K562 (cell line): Measurements from ENCODE around the gene DDX50. TPM values are rescaled to one million over a fixed set of nuclear protein-coding genes. Genes with fewer than 3 reads are reported as not detected.
"Not testable (repeated sequence)": the region's sequence is repeated elsewhere in the genome, so short reads cannot be mapped to it uniquely, and the experiment has no call there.

ENCODE experiments used
- ATAC-seq: fragments of 200-7000 bp; cut with Tn5 transposase; 3 replicates; pipeline ENCODE4 v1.9.1; 2020; ENCODE audit warnings: moderate library complexity
- BruUV-seq: library from RNA; stranded (reverse); fragments of 400-500 nt; replicated peaks from 2 replicates; lab custom pipeline; 2021; lab: Mats Ljungman, UMichigan
- CTCF ChIA-PET: fragments of 300-600 bp; formaldehyde crosslinking; extraction: SDS; loops from one replicate; lab custom pipeline; 2021; ENCODE audit warnings: low intra/inter-chr PET ratio; lab: Yijun Ruan, JAX
- POLR2A ChIA-PET: fragments of 300-600, 350-650 bp; sonication (Branson Sonifier 250); formaldehyde crosslinking; extraction: SDS; loops from one replicate; lab custom pipeline; 2021; ENCODE audit warnings: antibody characterized with exemption, inconsistent platforms; lab: Yijun Ruan, JAX
- DNase-seq, 4 experiments: peaks; one replicate each; pipeline versions ENCODE4 v3.0.0 to v3.0.0-alpha.2; 2011 to 2018; ENCODE audit warnings: low spot score in 3 of 4, mixed read lengths in 3 of 4; ENCODE audit errors: extremely low read depth in 1 of 4
- FAIRE-seq: peaks from 2 replicates; lab custom pipeline; 2011; peaks lifted over from hg19 to GRCh38; lab: Jason Lieb, UNC
- H2AFZ ChIP-seq: 2 replicates; pipeline ENCODE4 v1.6.0; 2011; ENCODE audit warnings: low read depth, low read length, control low read depth, inconsistent platforms
- H3K27ac ChIP-seq: fragments of 200-600 bp; 3 replicates; pipeline ENCODE4 v1.8.0; 2011; ENCODE audit warnings: low read depth, mild to moderate bottlenecking, control low read depth, inconsistent platforms, low read length, moderate library complexity, mixed read lengths; ENCODE audit errors: extremely low read depth
- H3K27me3 ChIP-seq, 2 experiments: fragments of 300-600 bp in 1 of 2; 2 replicates in 1 of 2; 3 replicates in 1 of 2; pipeline versions ENCODE4 v1.6.0 to v1.8.0; 2011; ENCODE audit warnings: inconsistent platforms in 2 of 2, low read length in 2 of 2, mild to moderate bottlenecking in 1 of 2, mixed read lengths in 1 of 2, moderate library complexity in 1 of 2; ENCODE audit not compliant: control insufficient read depth in 2 of 2, insufficient read depth in 2 of 2
- H3K36me3 ChIP-seq: fragments of 300-600 bp; 3 replicates; pipeline ENCODE4 v1.8.0; 2011; ENCODE audit warnings: mild to moderate bottlenecking, low read length, inconsistent platforms; ENCODE audit not compliant: control insufficient read depth, insufficient read depth
- H3K4me1 ChIP-seq, 2 experiments: fragments of 200-600 bp in 1 of 2; replicated peaks in 1 of 2; 2 replicates in 1 of 2; 3 replicates in 1 of 2; pipeline versions ENCODE4 v1.5.1 to v1.8.0; 2011; ENCODE audit warnings: inconsistent platforms in 2 of 2, low read length in 2 of 2, mild to moderate bottlenecking in 1 of 2, mixed read lengths in 1 of 2, moderate library complexity in 1 of 2; ENCODE audit not compliant: control insufficient read depth in 2 of 2, insufficient read depth in 2 of 2
- H3K4me2 ChIP-seq: 2 replicates; pipeline ENCODE4 v1.6.1; 2011; ENCODE audit warnings: low read length, control low read depth, inconsistent platforms, mixed read lengths; ENCODE audit not compliant: insufficient read depth
- H3K4me3 ChIP-seq: fragments of 200-600 bp; sonication (generic), shearing (Covaris generic); 2 replicates; pipeline ENCODE4 v1.5.1; 2016; ENCODE audit warnings: control low read depth, inconsistent platforms
- H3K79me2 ChIP-seq: fragments of 200-600 bp; 3 replicates; pipeline ENCODE4 v1.8.0; 2011; ENCODE audit warnings: low read length, inconsistent platforms; ENCODE audit not compliant: control insufficient read depth, insufficient read depth
- H3K9ac ChIP-seq, 2 experiments: 2 replicates each; pipeline versions ENCODE4 v1.6.0 to v1.6.1; 2011; ENCODE audit warnings: low read depth in 2 of 2, low read length in 2 of 2, control low read depth in 1 of 2, inconsistent platforms in 1 of 2, mild to moderate bottlenecking in 1 of 2, mixed read lengths in 1 of 2; ENCODE audit not compliant: insufficient read depth in 1 of 2
- H3K9me1 ChIP-seq: one replicate; pipeline ENCODE4 v1.6.0; 2011; ENCODE audit warnings: inconsistent platforms, mild to moderate bottlenecking, low read length, moderate library complexity; ENCODE audit not compliant: control insufficient read depth, insufficient read depth
- H3K9me3 ChIP-seq: replicated peaks from 2 replicates; pipeline ENCODE4 v1.5.1; 2011; ENCODE audit warnings: low read depth, low read length, inconsistent platforms; ENCODE audit not compliant: control insufficient read depth, insufficient read depth
- H4K20me1 ChIP-seq: replicated peaks from 2 replicates; pipeline ENCODE4 v1.6.1; 2011; ENCODE audit warnings: low read length, inconsistent platforms, mixed read lengths; ENCODE audit not compliant: control insufficient read depth, insufficient read depth
- NFE2 ChIP-seq: IDR thresholded peaks from 2 replicates; pipeline ENCODE4 v1.6.1; 2014; ENCODE audit warnings: antibody characterized with exemption, low read depth
- WGBS: fragments of 100-300 bp; shearing (Covaris generic); methylation state at CpG from one replicate; pipeline ENCODE4 v1.1.6; 2016; ENCODE audit warnings: low coverage, mixed read lengths; ENCODE audit not compliant: insufficient coverage; ENCODE audit errors: missing lambda C conversion rate; 5-methylcytosine and 5-hydroxymethylcytosine counted together
- in situ Hi-C: fragments of 300-500 bp; cut with MboI; formaldehyde crosslinking; loops from 4 replicates; pipeline ENCODE4 v1.15.0; 2018; ENCODE audit warnings: inconsistent platforms, mixed read lengths
- intact Hi-C: fragments of 100-400 bp; cut with micrococcal nuclease; formaldehyde crosslinking; loops from 2 replicates; pipeline ENCODE4 v1.14.2; 2022
- polyA plus RNA-seq, 8 experiments: library from polyadenylated mRNA; depleted of rRNA in 4 of 8; stranded (reverse) in 5 of 8; unstranded in 3 of 8; fragments of >200 nt; fragmentation: Nextera tagmentation in 2 of 8; fragmentation: Illumina TruSeq in 1 of 8; extraction: Ambion mirVana in 2 of 8; extraction: Trizol in 1 of 8; gene quantifications; 2 replicates each; pipeline versions ENCODE4 v1.2.1 to v1.2.3, GENCODE V29; 2011 to 2014; ENCODE audit warnings: inconsistent platforms in 1 of 8, missing spikeins in 1 of 8
- total RNA-seq, 7 experiments: library from RNA; depleted of rRNA in 6 of 7; stranded (reverse); fragments of >200 nt in 6 of 7; fragmentation: Illumina TruSeq in 2 of 7; extraction: Trizol in 2 of 7; gene quantifications; 2 replicates each; pipeline versions ENCODE4 v1.2.1 to v1.2.3, GENCODE V29; 2011 to 2021; ENCODE audit warnings: low replicate concordance in 1 of 7
- TF ChIP-seq, protein P1 (sequence below): sonication (generic); formaldehyde crosslinking; IDR thresholded peaks from 2 replicates; pipeline ENCODE4 v1.9.0; 2022; ENCODE audit warnings: mild to moderate bottlenecking, missing genetic modification reagents

The DDX50 gene
- total and polyA plus RNA-seq, 9 of the 15 experiments (the other 6 are each of a cell fraction or from before 2014, with no cell fraction given), result 36.7 to 86.8 (median 57.4) TPM

DNA sequence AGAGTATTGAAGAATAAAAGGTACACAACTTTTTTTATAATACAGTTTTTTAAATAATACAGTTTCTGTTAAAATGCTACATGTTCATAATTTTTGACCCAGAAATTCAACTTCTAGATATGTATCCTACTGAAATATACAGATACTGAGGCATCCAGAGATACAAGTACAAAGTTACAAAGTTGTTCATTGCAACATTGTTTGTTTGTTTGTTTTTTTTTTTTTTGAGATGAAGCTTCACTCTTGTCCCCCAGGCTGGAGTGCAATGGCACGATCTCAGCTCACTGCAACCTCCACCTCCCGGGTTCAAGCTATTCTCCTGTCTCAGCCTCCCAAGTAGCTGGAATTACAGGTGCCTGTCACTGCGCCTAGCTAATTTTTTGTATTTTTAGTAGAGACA, 31.7 kb downstream of the DDX50 start:
- intact Hi-C loops, H4K20me1 ChIP-seq, BruUV-seq, H3K27ac ChIP-seq, H3K9ac ChIP-seq, in situ Hi-C loops, H3K4me1 ChIP-seq, H3K27me3 ChIP-seq, H2AFZ ChIP-seq, H3K4me3 ChIP-seq, DNase-seq, CTCF ChIA-PET, H3K79me2 ChIP-seq, H3K9me3 ChIP-seq, FAIRE-seq, H3K9me1 ChIP-seq, ATAC-seq, H3K4me2 ChIP-seq: not testable (repeated sequence)
- 81% methylated on average over 3 of the region's 3 CpGs for WGBS
- POLR2A ChIA-PET, result interaction anchor here (1.8 kb wide), 1 partner anchor 23 kb away, joined by 6 read pairs; the partner anchor contains the start of gene DDX21
- peaks cover 60% of the 10 kb centered on the region for H3K36me3 ChIP-seq

DNA sequence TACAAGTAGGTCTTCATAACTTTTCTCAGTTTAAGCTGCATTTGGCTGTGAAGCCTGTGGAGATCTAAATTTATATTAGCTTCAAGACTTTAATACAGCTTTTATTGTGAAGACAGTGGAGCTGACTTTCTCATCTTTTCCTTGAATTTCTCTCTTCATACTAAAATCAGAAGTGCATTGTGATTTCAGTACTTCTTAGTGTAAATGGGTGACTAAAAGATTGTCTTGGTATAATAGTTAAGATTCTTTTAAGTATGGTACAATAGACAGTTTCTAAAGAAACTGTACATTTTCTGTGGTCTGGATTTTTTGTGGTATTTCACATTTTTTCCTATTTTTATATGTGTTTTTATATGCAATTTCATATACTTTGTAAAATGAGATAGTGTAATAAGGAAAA, 33.9 kb downstream of the DDX50 start:
- TF ChIP-seq, protein P1, sequence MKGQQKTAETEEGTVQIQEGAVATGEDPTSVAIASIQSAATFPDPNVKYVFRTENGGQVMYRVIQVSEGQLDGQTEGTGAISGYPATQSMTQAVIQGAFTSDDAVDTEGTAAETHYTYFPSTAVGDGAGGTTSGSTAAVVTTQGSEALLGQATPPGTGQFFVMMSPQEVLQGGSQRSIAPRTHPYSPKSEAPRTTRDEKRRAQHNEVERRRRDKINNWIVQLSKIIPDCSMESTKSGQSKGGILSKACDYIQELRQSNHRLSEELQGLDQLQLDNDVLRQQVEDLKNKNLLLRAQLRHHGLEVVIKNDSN (CRISPR knock-in tag), result no peak
- no peak for TF ChIP-seq NFE2
- ChIA-PET CTCF (no interaction called here), POLR2A (interaction anchor here (0.8 to 1.3 kb wide), 2 partner anchors 21 to 35 kb away, joined by 4 to 5 read pairs; partner anchors contain the start of gene DDX21)
- in situ Hi-C loops, result no loop called here
- no peaks in the 10 kb centered on the region; the same call in 1 of the 2 replicates for H4K20me1 ChIP-seq
- H3K9ac ChIP-seq, result no peak overlapping the region
- no peak for DNase-seq
- intact Hi-C loops, result no loop called here
- no peaks in the 10 kb centered on the region for H3K4me1 ChIP-seq
- H3K36me3 ChIP-seq, result peaks cover 77% of the 10 kb centered on the region
- H3K79me2 ChIP-seq, result no peaks in the 10 kb centered on the region
- H3K27me3 ChIP-seq, result no peaks in the 10 kb centered on the region
- no TSS peak for BruUV-seq
- no peaks in the 10 kb centered on the region for H3K9me3 ChIP-seq
- no peak for FAIRE-seq
- no peak overlapping the region for H3K4me3 ChIP-seq
- no peak overlapping the region for H2AFZ ChIP-seq
- H3K9me1 ChIP-seq, result no peaks in the 10 kb centered on the region
- no peak overlapping the region for H3K27ac ChIP-seq
- H3K4me2 ChIP-seq, result no peak overlapping the region
- no peak for ATAC-seq
